Stimulated activated CD8-positive, alpha-beta memory T cell treated with anti-CD3 and anti-CD28 coated beads, Interleukin-4, amount 100 ng/mL, for 48 hours (primary cell): ENCODE results near the gene ADD1.

Experiments
- DNase-seq: peaks from one replicate; pipeline ENCODE4 v3.0.0-alpha.2; 2020

The ADD1 gene, protein sequence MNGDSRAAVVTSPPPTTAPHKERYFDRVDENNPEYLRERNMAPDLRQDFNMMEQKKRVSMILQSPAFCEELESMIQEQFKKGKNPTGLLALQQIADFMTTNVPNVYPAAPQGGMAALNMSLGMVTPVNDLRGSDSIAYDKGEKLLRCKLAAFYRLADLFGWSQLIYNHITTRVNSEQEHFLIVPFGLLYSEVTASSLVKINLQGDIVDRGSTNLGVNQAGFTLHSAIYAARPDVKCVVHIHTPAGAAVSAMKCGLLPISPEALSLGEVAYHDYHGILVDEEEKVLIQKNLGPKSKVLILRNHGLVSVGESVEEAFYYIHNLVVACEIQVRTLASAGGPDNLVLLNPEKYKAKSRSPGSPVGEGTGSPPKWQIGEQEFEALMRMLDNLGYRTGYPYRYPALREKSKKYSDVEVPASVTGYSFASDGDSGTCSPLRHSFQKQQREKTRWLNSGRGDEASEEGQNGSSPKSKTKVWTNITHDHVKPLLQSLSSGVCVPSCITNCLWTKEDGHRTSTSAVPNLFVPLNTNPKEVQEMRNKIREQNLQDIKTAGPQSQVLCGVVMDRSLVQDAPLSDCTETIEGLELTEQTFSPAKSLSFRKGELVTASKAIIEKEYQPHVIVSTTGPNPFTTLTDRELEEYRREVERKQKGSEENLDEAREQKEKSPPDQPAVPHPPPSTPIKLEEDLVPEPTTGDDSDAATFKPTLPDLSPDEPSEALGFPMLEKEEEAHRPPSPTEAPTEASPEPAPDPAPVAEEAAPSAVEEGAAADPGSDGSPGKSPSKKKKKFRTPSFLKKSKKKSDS

DNA sequence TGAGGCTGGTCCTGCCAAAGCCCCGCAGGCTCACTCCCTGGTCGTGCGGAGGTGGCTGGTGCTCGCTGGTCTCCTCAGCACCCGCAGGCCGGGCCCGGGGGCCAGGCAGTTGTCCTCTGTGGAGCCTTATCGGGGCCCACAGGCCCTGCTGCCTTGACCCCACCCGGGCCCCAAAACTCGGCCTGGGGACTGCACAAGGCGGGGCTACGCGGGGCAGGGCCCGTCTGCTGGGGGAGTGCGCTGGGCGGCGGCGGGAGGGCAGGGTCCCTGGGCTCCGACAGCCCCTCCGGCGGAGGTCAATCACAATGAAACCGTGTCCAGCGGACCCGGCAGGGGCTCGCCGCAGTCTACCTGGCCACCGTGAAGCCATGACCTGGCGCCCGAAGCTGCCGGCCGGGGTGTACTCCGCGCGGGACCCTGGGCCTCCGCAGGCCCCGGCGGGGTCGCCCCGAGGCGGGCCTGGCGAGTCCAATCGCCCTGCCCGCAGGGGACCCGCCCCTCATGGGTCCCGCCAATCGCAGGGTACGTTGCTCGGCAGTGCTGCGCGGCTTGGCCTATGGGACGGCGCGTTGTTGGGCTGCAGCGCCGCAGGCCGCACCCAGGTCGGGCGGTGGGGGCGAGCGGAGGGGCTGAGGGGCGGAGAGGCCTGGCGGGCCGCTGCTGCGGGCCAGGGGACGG is at the start of gene ADD1:
ADD1 (plus strand) TSS at position 582 of the 678 bp plus-strand sequence. CDS start 32,072 bp downstream, outside the sequence.
- DNase-seq, result peak; percentile 98

DNA sequence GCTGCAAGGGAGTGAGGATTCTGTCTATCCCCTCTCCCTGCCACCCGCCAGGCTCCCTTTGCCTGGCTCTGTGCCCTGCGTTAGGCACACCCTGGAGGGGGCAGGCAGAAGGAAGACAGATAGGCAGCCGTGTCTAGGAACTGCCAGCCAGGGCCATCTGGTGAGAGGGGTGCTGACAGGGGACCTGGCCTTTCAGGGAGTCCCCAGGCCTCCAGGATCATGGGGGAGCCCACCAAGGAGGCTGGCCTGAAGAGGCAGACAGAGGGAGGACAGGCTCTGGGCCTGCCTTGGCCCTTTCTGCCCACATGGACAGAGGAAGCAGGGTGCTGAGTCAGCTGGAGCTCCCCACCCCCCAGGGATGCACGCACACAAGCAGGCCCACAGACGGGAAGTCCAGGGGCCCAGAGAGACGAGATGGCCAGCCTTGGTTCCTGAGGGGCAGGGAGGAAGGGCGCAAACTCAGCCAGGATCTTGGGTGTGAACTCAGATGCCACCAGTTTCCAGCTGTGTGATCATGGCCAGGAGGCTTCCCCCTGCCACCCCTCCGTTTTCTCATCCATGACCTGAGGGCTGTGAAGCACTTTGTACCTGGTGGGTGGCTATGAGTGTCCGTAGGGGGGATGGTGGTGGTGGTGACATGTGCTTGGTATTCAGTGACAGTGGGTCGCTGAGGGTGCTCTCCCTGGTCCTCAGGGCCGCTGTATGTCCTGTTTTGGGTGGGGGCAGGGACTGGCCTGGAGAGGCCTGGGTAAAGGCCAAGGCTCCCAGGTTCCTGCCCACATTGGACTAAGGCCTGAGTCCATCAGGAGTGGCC is 49.0 kb upstream of the ADD1 start:
- DNase-seq, result no peak

DNA sequence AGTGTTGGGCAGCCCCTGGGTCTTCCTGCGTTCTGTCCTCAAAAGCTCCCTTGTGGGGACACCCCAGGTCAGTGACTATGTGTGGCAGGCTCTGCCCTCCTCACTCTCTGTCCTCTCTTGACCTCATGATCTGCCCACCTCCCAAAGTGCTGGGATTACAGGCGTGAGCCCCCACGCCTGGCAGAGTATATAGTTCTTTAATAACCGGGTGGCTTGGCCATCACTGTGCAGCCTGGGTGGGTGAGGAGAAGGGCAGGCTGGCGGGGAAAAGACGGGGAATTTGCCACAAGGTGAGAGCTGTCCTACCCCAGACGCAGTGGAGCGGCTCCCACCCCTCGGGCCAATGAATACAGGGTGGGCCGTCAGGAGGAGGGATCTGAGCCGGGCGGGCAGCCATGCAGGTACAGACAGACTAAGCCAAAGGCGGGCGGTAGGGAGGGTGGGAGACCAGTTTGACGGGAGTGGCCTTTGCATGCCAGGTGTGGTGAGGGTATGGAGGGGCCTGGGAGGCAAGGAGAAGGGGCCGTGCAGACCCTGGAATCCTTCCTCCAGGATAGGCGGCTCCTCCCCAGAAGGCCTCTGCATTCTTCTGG is 48.2 kb upstream of the ADD1 start:
- no peak for DNase-seq

DNA sequence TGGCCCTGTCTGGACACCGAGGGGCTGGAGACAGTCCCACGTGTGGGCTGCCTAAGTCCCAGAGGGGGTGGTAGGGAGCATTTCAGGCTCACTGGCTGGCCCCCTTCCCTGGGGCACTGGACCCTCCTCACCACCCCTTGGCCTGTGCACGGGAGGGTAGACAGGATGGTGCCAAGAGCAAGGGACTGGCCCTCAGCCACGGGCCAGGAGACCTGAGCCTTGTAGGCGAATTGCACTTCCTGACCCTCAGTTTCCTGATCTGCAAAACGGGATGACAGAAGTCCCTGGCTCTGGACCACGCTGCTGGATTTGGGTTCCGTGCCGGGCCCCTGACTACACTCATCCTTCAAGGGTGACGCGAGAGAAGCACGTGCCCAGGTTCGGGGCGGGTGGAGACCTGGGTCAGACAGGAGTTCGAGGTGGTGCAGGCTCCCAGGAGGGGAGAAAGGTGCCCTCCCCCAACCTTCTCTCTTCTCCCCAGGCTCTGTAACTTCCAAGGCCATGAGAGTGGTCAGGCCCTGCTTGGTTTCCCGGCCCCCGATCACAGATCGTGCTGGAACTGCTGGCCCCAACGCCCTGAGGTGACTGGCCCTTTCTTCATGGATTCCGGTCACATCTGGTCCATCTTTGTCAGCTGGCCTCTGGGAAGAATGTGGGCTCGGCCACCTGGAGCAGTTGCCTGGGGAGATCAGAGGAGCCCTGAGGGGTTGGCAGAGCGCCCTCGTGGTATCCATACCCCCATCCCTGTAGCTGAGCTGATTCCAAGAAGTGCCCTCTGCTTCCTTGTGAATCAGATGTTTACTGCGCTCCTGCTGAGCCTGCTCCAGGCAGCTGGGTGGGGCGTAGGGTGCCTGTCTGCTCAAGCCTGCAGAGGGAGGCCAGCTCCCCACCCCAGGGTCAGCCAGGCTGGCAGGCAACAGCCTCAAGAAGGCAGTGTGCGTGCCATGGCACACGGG is 47.5 kb upstream of the ADD1 start:
- no peak for DNase-seq

DNA sequence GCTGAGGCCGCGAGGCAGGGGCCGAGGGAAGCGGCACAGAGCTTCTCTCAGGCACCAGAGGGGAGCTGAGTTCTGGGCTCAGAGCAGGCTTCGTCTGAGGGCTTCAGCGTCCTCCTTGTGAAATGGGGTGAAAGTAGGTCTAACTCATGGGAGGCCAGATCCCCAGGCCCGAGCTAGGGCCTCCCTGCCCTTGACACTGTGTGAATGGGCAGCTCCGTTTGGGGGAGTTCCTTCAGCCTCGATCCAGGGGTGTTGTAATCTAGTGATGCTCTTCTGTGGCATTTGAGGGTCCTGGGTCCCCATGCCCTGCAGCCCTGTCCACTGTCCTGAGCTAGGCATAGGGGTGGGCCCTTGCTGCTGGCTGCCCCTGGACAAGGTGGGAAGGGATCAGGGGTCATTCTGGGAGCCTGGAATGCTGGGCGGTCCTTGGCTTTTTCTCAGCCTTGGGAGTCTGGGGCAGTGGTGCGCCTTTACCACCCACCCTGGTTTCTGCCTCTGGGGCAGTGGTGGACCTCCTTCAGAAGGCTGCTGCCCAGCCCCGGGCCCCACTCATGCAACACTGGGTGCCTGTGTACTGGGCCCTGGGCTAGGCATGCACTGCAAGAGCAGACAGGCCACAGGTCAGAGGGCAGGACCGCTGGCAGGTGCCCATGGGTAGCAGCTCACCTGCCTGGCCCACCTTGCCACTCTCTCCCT is 46.6 kb upstream of the ADD1 start:
- no peak for DNase-seq

DNA sequence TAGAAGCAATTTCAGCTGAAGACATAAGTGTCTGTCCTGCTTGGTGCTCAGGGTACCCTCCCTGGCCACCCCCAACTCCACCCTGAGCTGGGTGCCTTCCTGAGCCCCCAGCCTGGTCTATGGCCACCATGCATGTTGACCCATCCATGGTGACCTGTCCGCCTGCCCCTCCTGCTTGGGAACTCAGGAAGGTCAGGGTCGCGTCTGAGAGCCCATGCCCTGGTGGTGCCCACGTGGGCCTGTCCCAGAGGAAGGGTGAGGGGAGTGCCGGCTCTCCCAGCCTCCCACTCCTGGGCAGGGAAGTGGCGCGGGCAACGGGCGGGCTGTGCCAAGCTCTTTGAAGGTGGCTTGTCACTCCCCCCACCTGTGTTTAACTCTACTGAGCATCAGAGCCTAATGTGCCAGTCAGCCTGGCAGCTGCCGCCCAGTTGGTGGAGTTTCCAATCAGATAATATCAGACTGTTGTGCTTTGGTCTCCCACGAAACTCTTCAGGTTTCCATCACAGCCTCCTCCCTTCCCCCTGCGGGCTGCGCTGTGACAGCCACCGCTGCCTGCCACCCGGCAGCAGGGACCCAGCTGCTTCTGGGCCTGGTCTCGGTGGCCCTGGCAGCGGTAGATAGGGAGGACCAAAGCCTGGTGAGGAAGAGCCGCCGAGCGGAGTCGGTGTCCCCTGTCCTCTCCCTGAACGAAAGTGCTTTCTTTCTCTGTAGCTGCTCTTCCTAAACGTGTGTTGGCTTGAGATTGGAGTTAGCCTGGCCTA is 45.9 kb upstream of the ADD1 start:
- DNase-seq, result peak; percentile 66

DNA sequence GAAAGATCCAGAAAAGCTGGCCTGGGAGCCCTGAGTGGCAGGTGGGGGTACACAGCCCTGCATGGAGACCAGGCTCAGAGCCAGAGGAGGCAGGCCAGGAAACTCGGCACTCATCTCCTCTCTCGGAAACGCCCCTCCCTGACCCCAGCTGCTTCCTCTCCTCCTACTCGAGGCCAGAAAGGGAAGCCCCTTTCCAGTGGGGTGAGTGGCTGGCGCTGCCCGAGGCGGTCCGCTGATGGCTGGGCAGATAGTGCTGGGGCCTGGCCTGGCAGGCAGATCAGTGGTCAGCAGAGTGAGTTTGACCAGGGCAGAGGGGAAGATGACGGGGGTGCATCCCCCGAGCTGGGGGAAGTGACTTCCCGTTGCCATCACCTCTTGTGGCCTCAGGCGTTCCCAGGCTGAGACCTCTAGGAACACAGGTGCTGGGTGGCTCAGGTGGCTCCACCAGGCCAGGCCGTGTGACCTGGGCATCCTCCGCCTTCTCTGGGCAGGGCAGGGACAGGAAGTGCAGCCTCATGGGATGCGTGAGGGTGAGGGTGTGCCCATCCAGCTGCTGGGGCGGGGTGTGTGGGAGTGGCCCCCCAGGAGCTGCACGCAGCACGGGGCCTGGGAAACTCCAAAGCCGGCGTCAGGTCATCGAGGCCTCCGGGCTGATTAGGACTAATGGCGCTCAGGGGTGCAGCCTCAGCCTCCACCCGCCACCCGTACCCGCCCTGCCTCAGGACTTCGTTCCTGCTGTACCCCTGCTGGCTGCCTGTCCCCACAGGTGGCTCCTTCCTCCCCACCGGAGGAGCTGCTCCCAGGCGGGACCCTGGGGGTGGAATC is 45.0 kb upstream of the ADD1 start:
- peak; percentile 75 for DNase-seq

DNA sequence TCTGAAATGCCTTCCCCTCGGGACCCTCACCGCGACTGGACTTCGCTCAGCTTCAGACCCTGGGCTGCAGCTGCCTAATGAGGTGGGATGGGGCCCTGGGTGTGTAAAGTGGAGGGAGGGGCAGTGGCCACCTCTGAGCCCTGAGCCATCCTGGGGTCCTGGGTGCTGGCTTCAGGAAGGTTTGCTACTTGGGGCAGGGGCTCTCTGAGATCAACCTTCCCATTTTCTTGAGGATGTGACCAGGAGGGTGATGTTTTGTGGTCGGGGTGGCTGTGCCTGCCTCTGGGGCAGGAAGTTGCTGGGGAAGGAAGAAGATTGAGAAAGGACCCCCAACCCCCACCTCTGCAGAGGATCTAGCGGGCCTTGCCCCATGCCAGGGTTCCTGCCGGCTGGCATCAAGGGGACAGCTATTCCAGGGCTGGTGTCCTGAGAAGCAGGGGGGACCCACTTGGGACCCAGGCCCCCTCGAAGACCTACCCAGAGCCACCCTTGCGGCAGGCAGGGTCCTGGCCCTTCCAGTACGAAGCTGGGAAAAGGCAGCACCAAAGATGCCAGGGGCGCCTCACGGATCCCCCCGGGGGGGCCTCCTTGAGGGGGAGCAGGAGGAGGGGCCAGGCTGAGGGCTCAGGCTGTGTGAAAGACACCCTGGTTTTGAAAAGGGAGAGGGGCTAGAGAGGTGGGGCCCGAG is 44.3 kb upstream of the ADD1 start:
- DNase-seq, result no peak

DNA sequence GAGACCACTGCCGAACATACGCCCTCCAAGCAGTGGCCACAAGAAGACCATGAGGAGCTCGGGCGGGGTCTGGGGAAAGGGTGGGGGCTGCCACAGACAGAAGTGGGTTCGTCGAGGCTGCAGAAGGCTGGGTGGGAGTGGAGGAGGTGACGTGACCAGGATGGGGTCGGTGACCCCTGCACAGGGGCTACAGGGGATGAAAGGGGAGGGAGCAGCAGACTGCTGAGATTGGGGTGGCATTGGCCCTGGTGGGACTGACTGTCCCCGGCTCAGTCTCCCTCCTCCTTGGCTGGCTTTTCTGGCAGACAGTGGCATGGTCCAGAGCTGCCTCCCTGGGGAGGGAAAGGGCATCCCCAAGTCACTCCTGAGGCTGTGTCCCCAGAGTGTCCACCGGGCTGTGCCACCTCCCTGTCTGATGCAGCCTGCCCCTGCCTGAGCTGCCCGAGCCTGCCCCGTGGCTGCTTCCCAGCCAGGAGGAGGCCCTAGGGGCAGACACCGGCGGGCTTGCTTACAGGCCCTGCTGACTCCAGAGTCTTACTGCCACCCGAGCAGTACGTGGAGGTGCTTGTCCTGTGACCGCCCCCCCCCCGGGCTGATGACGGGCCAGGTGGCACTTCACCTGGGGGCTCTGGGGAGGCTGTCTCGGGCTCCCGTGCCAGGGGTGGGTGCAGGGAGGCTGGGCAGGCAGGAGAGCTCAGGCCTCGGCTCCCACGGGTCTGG is 43.5 kb upstream of the ADD1 start:
- DNase-seq, result no peak

DNA sequence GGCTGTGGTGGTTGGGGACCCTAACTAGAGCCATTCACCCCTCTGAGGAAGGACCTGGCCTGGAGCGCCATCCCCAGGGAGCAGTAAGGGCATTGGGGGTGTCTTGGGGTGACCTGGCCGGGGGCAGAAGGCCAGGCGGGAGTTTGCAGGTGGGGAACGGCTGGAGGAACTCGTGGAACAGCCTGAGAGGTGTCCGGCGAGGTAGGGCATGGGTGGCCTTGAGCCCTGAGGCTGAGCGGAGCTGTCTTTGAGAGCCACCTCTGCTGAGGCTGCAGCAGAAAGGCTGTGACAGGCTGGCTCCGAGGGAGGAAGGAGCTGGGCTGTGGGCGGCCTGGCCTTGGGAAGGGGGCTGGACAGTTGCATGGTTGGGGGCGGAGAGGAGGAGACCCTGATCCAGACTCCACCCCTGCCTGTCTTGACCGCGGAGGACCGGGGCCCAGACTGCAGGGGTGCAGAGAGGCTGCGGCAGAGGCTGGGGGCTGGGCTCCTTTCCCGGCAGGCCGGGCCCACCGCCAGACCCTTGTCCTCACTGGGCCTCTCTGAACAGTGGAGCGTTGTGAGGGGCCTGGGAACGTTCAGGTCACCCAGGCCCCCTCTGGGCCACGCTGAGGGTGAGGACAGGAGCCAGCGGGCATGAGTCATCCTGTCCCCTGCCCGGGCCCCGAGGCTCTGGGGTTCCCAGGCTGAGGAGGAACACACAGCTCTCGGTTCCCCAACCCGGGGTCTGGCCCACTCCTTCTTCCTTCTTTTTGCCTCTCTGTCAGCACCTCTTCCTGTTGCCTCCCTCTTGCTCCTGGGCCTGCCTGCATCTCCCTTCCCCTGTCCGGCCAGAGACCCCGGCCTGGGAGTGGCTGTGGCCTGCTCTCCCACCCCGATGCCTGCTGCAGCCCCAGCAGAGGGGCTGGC is 42.7 kb upstream of the ADD1 start:
- DNase-seq, result peak; percentile 59

DNA sequence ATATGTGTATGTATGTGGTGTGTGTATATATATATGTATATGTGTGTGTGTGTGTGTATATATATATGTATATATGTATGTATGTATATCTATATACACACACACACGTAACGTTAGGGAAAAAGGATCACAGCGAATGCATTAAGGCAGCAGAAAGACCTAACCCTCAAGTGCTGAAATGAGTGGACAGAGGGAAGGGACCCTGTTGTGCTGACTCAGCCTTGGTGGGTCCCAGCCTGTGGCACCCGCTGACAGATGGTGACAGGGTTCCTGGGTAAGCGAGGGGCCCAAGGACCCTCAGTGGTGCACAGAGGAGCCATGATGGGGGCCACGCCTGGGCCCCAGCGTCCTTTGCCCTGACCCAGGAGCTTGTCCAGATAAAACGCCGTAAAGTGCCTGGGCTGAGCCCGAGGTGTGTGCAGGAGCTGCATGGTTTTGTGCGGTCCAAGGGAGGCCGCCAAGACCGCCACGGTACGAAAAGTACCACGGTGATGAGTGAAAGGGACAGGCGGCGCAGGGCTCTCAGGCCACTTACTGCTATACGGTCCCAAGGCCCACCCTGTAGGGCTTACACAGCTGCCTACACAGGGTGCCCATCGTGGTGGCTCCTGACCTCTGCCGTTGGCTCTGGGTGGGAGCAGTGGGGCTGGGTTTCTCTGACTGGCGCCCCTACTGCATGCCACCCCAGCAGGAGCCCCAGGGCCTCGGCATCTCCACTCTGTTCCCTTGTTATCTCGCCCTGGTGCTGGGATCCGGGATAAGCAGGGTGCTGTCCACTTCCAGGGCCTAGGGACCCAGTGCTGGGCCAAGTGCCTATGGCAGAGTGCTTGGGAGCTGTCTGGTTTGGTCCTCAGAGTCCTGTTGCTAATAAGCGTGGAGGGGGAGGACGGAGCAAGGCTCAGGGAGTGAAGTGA is 40.8 kb upstream of the ADD1 start:
- DNase-seq, result no peak

DNA sequence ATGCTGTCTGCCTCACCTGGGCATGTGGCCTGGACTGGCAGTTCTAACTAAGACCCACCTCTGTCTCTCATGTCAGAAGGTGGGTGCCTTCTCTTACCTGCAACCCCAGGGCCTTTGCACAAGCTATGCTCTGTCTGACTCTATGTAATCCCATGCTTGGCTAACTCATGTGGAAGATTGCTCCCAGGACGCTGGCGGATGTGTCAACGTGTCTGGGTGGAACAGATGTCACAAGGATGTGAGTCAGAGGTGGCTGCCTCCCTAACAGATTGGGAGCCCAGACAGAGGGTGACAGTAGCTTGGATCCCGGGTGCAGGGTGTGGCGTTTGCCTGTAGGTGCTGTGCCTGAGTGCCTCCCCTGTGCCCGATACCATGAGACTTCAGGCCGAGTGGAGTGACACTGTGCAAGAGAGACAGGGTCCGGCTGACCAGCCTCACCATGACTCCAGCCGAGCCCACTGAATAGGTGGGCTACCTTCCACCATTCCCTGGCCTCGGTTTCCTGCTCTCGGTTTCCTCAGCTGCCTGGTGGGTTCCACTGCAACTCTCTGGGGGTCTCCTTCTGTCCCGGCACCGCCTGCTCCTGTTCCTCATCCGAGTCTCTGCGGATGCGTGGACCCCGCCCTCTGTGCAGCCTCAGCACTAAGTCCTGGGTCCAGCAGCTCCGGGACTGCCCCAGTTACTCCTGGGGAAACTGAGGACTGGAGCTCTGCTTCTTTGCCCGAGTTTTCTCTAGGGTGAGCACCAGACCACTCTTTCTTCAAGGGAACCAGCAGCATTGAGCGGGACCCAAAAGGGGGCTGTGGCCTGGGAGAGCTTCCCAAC is 39.8 kb upstream of the ADD1 start:
- DNase-seq, result no peak

DNA sequence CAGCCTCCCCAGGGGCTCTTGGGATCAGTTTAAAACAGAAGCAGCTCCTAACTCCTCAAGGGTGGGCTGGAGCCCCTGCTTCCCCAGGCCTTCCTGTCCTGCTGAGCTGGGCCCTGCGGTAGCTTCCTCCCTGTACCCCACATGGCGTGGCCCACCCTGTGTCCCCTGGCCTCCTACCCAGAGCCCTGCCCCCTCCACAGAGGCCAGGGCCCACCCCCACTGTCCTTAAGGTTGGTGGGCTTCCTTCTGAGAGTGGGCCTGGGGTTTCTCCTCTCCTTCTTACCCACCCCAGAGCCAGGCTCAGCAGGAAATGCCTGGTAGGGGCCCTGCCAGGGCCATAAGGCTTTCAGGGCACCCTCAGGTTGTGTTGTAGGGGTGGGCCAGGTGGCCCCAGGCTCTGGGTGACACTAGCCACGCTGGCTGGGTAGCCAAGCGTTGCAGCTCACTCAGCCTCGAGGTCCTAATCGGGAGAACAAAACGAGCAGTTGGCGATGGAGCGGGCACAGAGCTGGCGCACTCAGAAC is 39.1 kb upstream of the ADD1 start:
- DNase-seq, result no peak

DNA sequence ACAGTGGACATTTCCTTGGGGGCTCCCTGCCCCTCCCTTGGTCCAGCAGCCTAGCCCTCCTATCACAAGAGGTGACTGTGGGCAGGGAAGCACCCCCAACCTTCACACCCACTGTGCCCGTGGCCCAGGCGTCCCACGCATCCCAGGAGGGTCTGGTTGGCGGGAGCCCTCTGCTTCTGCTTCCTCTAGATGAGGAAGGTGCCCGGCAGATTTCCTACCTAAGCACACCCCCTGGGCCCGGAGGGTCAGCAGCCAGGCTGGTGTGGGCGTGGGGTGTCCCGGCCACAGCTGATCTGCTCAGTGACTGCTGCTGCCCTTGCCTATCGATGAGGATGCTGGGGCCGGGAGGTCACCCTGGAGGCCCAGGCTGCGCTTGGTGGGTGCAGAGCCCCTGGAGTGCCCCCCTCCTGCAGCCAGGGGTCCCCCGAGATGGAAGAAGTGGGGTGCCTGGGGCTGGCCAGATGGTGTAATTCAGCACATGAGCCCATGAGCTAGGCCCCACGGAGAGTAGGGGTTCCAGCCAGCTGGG is 38.6 kb upstream of the ADD1 start:
- no peak for DNase-seq
